HUES64 (cell line): ENCODE measurements around the gene FAXC.
A peak's percentile ranks its signal among the peaks of the same experiment; 100 is the strongest.

Experiments used
- H3K27ac ChIP-seq: 2 replicates; pipeline ENCODE4 v1.7.0; 2013; ENCODE audit warnings: low read depth, low read length, inconsistent platforms
- H3K27me3 ChIP-seq: 2 replicates; pipeline ENCODE4 v1.6.1; 2013; ENCODE audit warnings: mild to moderate bottlenecking, low read length; ENCODE audit not compliant: insufficient read depth
- H3K36me3 ChIP-seq: 2 replicates; pipeline ENCODE4 v1.6.1; 2013; ENCODE audit warnings: mild to moderate bottlenecking, low read length; ENCODE audit not compliant: insufficient read depth
- H3K4me1 ChIP-seq: 2 replicates; pipeline ENCODE4 v1.6.1; 2013; ENCODE audit warnings: mild to moderate bottlenecking, low read length, moderate library complexity; ENCODE audit not compliant: insufficient read depth
- H3K4me3 ChIP-seq: 2 replicates; pipeline ENCODE4 v1.5.1; 2013; ENCODE audit warnings: mild to moderate bottlenecking, low read length, moderate library complexity
- H3K9ac ChIP-seq: 2 replicates; pipeline ENCODE4 v1.6.1; 2013; ENCODE audit warnings: mild to moderate bottlenecking, low read depth, low read length
- H3K9me3 ChIP-seq: 2 replicates; pipeline ENCODE4 v1.6.1; 2013; ENCODE audit warnings: low read depth, low read length; ENCODE audit not compliant: insufficient read depth
- WGBS: fragments of 150-250, 120-280 bp; methylation state at CpG from one replicate; pipeline ENCODE4 v1.1.7; 2013; ENCODE audit warnings: missing lambda C conversion rate; 5-methylcytosine and 5-hydroxymethylcytosine counted together

FAXC gene

DNA sequence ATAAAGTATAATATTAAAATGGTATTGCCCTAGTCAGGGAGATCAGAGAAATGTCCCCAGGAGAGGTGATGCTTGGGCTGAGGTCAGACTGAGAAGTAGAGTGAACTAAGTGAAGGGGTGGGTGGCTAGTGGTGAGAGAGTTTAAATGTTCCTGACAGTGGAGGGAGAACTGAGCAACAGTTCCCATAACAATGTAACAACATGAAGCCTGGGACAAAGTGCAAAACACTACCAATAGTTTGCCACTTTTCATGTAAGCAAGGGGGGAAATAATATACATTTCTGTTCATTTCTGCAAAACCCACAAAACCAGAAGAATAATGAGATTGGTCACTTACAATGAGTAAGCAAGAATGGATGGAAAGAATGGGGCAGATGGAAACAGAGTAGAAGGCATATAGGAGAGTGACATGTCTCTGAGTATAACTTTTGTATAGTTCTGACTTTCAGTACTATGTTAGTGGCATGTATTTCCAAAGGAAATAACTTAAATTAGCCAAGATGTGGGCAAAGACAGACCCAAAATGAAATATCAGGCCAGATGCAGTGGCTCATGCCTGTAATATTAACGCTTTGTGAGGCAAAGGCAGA is 13.3 kb upstream of the FAXC start:
- H3K27me3 ChIP-seq: no peaks in the 10 kb centered on the region
- H3K36me3 ChIP-seq: no peaks in the 10 kb centered on the region
- no peak overlapping the region for H3K27ac ChIP-seq
- no peak overlapping the region for H3K9ac ChIP-seq
- H3K4me3 ChIP-seq: no peak overlapping the region
- H3K9me3 ChIP-seq: no peaks in the 10 kb centered on the region
- WGBS: 94% methylated on average over 1 of the region's 1 CpG
- no peaks in the 10 kb centered on the region for H3K4me1 ChIP-seq

DNA sequence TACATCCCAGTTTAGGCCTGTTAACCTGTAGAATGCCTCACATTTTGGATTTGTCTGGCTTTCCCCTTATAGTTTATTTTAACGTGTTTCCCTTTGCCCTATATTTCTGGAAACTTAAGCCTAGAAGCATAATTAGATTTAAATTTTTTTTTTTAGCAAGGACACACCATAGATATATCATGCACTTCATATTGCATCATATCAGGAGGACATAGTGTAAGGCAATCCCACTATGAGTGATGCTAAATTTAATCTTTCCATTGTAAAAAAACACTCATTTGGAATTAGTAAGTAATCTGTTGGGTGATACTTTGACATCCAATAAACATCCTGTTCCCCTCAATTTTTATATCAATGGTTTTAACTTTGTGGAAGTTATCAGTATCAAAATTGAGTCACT is 10.3 kb upstream of the FAXC start:
- Histone ChIP-seq H3K9ac (no peak overlapping the region), H3K4me3 (no peak overlapping the region), H3K27me3 (no peaks in the 10 kb centered on the region), H3K36me3 (no peaks in the 10 kb centered on the region), H3K4me1 (no peaks in the 10 kb centered on the region), H3K9me3 (no peaks in the 10 kb centered on the region), H3K27ac (no peak overlapping the region)
- WGBS: 80% methylated on average over 1 of the region's 1 CpG

DNA sequence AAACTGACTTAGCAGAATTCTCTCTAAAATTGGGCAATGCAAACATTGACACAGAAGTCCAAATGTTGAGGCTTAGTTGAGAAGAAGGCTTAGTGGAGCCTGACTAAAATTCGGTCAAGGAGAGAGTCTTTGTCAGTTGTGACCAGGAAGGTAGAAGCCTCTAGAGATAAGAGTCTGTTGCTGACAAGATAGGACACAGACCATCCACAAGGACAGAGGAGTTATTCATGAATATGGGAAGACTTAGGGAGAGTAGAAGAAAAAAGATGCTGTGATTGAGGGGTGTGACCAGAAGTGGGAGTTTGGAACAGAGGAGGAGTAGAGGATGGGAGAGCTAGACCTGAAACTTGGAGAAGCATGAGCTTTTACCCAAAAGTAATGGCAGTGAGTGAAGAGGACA is 7.2 kb upstream of the FAXC start:
- no peaks in the 10 kb centered on the region for H3K27me3 ChIP-seq
- H3K4me3 ChIP-seq: no peak overlapping the region
- H3K36me3 ChIP-seq: no peaks in the 10 kb centered on the region
- WGBS: 84% methylated on average over 1 of the region's 1 CpG
- H3K9me3 ChIP-seq: no peaks in the 10 kb centered on the region
- no peak overlapping the region for H3K27ac ChIP-seq
- H3K9ac ChIP-seq: no peak overlapping the region
- H3K4me1 ChIP-seq: no peaks in the 10 kb centered on the region

DNA sequence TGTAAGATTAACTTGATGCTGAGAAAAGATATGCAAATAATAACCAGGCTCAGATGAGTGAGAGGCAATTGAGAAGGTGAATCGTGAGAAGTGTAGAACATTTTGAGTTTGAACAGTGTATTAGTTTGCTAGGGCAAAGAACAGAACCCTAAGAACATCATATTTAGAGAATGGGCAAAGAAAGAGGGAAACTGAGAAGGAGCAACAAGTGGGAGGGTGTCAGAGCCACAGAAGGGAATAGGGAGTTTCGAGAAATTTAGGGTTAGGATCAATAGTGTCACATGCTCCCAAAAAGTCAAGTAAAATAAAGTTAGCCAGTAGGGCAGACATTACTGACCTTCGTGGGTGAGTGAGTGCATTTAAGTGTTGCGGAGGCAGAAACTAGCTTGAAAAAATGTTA is 5.5 kb upstream of the FAXC start:
- 65% methylated on average over 4 of the region's 4 CpGs for WGBS
- no peak overlapping the region for H3K9ac ChIP-seq

DNA sequence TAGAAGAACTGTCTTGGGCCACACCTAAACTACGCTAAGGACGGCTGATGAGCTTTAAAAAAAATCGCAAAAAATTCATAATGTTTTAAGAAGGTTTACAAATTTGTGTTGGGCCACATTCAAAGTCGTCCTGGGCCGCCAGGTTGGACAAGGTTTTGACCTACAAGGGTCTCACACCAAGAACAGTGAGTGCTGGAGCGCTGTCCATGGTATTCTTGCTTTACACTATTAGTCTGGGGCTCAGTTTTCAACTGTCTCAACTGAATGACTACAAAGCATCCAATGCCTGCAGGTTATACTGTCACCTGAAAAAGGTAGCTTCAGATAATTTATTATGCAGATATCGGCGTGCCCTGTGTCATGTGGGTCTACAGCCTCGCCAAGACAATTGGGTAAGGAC is 3.7 kb upstream of the FAXC start:
- Histone ChIP-seq H3K4me3 (no peak overlapping the region), H3K4me1 (peaks cover 13% of the 10 kb centered on the region), H3K36me3 (no peaks in the 10 kb centered on the region), H3K27ac (no peak overlapping the region), H3K9me3 (no peaks in the 10 kb centered on the region), H3K9ac (no peak overlapping the region), H3K27me3 (peaks cover 6% of the 10 kb centered on the region)
- WGBS: 76% methylated on average over 9 of the region's 9 CpGs

More for the DNA sequence above, 5.5 kb upstream of the FAXC start:
- Histone ChIP-seq H3K4me3 (no peak overlapping the region), H3K27me3 (peaks cover 6% of the 10 kb centered on the region), H3K27ac (no peak overlapping the region), H3K9me3 (no peaks in the 10 kb centered on the region), H3K4me1 (peaks cover 5% of the 10 kb centered on the region), H3K36me3 (no peaks in the 10 kb centered on the region)

DNA sequence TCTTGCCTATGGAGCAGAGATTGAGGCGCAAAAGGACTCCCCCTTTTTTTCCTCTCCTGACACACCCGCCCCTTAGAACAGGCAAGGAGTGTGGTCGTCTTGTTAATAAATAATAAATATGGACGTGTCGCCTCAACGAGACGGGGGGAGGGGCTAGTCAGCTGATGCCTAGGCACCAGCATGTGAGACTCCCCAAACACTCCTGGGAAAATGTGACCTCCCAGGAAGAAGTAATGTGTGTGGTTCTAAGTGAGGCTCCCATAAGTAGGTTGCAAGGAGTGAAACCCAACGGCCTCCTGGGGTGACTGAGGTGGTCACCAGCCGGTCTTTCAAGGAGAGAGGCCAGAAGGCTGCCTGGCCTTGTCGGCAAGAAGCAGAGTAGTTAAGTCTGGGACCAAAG is 1.1 kb upstream of the FAXC start:
- 52% methylated on average over 9 of the region's 10 CpGs for WGBS
- H3K9ac ChIP-seq: no peak overlapping the region
- peak overlapping the region; percentile 74 for H3K4me3 ChIP-seq

DNA sequence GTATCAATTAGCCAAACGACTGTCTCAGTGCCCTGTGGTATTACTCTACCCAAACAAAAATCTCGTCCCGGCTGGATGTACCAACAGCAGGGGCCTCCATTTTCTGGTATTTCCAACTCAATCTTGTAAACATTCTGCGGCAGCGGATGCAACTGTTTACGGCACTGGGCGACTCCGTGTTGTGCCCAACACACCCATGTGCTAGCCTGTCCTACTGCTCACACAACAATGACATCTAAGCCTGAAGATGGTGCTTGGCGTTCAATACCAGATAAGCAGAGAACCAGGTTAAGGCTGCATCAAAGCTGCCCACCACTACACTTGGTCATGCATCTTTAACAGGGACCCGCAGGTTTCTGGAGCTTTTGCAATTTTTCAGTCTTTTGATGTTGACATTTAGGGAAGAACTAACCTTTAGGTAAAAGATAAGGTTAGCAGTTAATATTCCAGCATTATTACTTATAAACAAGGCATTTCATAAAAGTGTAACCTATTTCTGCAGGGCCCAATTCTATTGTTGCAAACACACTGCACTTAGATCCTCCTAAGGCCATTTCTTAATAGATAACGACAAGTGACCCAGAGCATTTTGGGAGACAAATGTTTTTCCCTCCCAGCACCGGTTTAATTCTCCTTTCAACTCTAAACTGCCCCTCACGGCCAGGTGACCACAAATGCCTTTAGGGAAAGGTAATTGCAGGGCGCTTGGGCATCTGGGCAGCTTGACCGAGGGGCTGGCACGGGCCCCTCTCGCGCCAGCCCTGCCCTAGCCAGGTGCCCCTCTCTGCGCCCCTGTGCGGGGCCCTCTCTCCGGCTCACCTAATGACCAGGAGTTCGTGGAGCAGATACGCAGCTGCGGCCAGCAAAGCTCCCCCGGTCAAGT is 945 bp downstream of the FAXC start:
- Histone ChIP-seq H3K4me1 (peaks cover 34% of the 10 kb centered on the region), H3K9me3 (no peaks in the 10 kb centered on the region), H3K27ac (peak overlapping the region; percentile 60), H3K9ac (peak overlapping the region; percentile 81), H3K36me3 (no peaks in the 10 kb centered on the region), H3K4me3 (peak overlapping the region; percentile 74), H3K27me3 (peaks cover 6% of the 10 kb centered on the region)
- WGBS: 36% methylated on average over 25 of the region's 25 CpGs

More for the DNA sequence above, 1.1 kb upstream of the FAXC start:
- Histone ChIP-seq H3K27ac (no peak overlapping the region), H3K27me3 (peaks cover 6% of the 10 kb centered on the region), H3K4me1 (peaks cover 20% of the 10 kb centered on the region), H3K9me3 (no peaks in the 10 kb centered on the region), H3K36me3 (no peaks in the 10 kb centered on the region)

DNA sequence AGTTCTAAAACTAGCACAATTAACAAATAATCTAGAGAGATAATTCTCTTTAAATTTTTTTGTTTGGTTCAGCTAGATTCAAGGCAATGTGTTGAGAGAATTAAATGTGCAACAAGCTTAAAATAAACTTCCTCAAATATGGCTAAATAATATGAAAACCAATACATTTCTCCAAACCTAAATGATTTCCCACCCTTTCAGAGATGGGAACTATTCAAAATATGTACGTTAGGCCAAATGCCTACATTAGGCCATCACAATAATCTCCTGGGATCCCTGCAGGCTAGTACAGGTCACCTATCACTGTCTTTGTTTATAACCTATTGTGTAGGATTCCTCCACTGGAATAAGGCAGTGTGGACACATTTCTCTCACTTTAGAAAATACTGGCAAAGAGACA is 1.7 kb downstream of the FAXC start:
- 74% methylated on average over 1 of the region's 1 CpG for WGBS
- no peaks in the 10 kb centered on the region for H3K9me3 ChIP-seq
- H3K27me3 ChIP-seq: peaks cover 6% of the 10 kb centered on the region
- peak overlapping the region; percentile 60; the same call in 1 of the 2 replicates for H3K27ac ChIP-seq
- peaks cover 34% of the 10 kb centered on the region for H3K4me1 ChIP-seq
- no peak overlapping the region for H3K9ac ChIP-seq
- H3K4me3 ChIP-seq: peak overlapping the region; percentile 74
- no peaks in the 10 kb centered on the region for H3K36me3 ChIP-seq

DNA sequence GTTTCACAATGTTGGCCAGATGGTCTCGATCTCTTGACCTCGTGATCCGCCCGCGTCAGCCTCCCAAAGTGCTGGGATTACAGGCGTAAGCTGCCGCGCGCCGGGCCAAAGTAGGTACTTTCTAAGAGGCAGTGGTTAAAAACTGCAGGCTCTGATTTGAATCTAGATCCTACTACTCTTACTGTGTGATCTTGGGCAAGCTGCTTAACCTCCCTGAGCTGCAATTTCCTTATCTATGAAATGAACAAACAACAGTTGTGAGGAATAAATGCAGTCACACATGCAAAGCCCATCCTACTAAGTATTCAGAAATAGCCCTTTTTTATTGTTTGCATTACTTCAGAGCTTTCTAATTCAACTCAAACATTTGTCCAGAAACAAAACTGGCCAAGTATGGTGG is 2.9 kb downstream of the FAXC start:
- H3K27me3 ChIP-seq: peaks cover 6% of the 10 kb centered on the region
- peaks cover 34% of the 10 kb centered on the region for H3K4me1 ChIP-seq
- WGBS: 90% methylated on average over 10 of the region's 10 CpGs
- no peak overlapping the region for H3K27ac ChIP-seq
- no peaks in the 10 kb centered on the region for H3K9me3 ChIP-seq
- 0 out of 2 replicates have a peak, but pooled peaks cover 2% of the 10 kb centered on the region for H3K36me3 ChIP-seq
- no peak overlapping the region for H3K9ac ChIP-seq
- no peak overlapping the region for H3K4me3 ChIP-seq

DNA sequence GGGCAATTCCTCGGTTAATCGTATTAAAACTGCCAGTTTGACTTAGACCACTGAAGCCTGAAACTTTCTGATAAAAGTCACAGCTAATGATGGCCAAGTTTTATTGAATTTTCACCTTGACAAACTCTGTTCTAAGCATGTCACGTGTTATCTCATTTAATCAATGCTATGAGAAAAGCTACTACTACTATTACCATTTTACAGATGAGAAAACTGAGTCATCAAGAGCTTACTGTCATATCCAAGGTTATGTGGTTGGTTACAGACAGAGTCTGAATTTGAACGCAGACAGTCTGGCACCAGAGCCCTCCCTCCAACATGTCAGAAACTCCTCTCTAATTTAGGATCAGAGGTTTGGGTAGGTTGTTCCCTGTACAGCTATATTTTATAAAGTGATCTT is 4.3 kb downstream of the FAXC start:
- Histone ChIP-seq H3K36me3 (0 out of 2 replicates have a peak, but pooled peaks cover 2% of the 10 kb centered on the region), H3K9me3 (no peaks in the 10 kb centered on the region), H3K9ac (no peak overlapping the region), H3K27me3 (no peaks in the 10 kb centered on the region), H3K27ac (no peak overlapping the region), H3K4me3 (no peak overlapping the region), H3K4me1 (peaks cover 29% of the 10 kb centered on the region)
- 93% methylated on average over 3 of the region's 4 CpGs for WGBS

DNA sequence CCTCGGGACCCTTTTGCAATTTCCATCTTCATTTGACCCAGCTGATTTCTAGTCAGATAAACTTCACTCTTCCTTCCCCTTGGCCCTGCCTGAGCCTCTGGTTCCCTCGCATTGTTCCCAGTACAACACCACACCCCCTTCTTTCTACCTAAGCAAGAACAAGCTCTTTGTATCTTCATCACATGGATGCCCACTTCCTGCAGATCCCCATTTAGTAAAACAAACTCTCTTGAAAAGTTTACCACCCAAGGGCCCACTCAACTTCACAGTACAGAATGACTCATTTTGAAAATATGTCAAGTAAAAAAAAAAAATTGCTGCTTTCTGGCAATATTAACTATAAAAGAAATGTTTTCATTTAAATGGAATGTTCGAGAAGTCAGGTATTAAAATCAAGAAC is 5.2 kb downstream of the FAXC start:
- 76% methylated on average over 3 of the region's 3 CpGs for WGBS
- Histone ChIP-seq H3K27me3 (no peaks in the 10 kb centered on the region), H3K36me3 (0 out of 2 replicates have a peak, but pooled peaks cover 2% of the 10 kb centered on the region), H3K27ac (no peak overlapping the region), H3K4me1 (peaks cover 29% of the 10 kb centered on the region), H3K9ac (no peak overlapping the region), H3K9me3 (no peaks in the 10 kb centered on the region), H3K4me3 (no peak overlapping the region)
